ENCODE data around the gene NTRK3. TPM values are rescaled to one million over a fixed set of nuclear protein-coding genes. Genes with fewer than 3 reads are reported as not detected.

Gene NTRK3
- total RNA-seq, 2 donors from 2014 or later, result 4.2 to 7.2 TPM

DNA sequence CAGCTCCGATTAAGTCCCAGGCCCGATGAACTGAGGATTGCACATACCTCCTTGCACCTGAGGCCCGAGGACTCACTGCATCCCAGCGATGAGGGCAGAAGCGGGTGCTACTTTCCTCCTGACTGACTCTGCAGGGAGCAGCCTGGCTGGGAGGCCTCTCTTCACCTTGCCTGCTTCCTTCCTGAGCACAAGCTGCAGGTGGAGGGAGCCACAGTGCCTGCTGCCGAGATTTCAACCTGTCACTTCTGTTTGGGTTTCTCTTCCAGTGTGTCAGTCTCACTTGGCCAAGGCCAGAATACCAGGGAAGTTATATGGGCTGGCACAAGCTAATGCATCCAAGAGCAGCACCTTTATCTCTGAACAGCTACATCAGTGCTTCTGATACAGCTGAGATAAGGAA lies 185.4 kb downstream of the NTRK3 start:
- no peak for DNase-seq (ENCODE audit: low spot score)
- intact Hi-C loops (cut with DNase I), result no loop called here

DNA sequence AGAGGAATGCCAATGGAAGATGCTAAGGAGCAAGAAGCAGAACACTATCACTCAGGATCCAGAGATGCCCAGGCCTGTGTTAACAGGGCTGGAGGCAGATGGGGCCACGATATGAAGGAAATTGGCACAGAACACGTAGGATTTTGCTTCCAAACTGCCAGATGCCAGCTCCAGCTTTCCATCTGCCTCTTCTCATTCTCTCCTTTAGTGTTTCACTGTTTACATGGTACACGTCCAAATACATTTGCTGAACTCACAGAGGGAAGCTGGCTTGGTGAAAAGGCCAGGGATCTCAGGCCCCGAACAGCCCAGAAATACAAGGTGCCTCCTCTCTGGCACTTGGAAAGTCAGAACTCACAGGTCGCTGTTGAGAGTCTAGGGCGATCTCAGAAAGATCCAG lies 187.0 kb downstream of the NTRK3 start:
- no peaks in the 10 kb centered on the region for H3K9me3 ChIP-seq
- H3K4me1 ChIP-seq (replicated peaks), result no peaks in the 10 kb centered on the region
- H3K4me3 ChIP-seq, result no peak overlapping the region
- intact Hi-C loops (cut with DNase I), result no loop called here
- no peaks in the 10 kb centered on the region for H3K27me3 ChIP-seq (replicated peaks; ENCODE audit: insufficient read depth)
- no peaks in the 10 kb centered on the region for H3K36me3 ChIP-seq
- H3K27ac ChIP-seq, result no peak overlapping the region
- WGBS, result 26% methylated on average over 6 of the region's 6 CpGs
- DNase-seq (ENCODE audit: low spot score), result no peak
- TF ChIP-seq, protein P1, sequence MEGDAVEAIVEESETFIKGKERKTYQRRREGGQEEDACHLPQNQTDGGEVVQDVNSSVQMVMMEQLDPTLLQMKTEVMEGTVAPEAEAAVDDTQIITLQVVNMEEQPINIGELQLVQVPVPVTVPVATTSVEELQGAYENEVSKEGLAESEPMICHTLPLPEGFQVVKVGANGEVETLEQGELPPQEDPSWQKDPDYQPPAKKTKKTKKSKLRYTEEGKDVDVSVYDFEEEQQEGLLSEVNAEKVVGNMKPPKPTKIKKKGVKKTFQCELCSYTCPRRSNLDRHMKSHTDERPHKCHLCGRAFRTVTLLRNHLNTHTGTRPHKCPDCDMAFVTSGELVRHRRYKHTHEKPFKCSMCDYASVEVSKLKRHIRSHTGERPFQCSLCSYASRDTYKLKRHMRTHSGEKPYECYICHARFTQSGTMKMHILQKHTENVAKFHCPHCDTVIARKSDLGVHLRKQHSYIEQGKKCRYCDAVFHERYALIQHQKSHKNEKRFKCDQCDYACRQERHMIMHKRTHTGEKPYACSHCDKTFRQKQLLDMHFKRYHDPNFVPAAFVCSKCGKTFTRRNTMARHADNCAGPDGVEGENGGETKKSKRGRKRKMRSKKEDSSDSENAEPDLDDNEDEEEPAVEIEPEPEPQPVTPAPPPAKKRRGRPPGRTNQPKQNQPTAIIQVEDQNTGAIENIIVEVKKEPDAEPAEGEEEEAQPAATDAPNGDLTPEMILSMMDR (IDR thresholded peaks at IDR 0.05), result no peak
- TF ChIP-seq POLR2A (IDR thresholded peaks at IDR 0.05) (no peak), POLR2AphosphoS5 (IDR thresholded peaks at IDR 0.05) (no peak)

More for the DNA sequence above, 185.4 kb downstream of the NTRK3 start:
- Histone ChIP-seq H3K4me1 (replicated peaks) (no peaks in the 10 kb centered on the region), H3K27me3 (replicated peaks; ENCODE audit: insufficient read depth) (no peaks in the 10 kb centered on the region), H3K27ac (no peak overlapping the region), H3K9me3 (no peaks in the 10 kb centered on the region), H3K36me3 (no peaks in the 10 kb centered on the region), H3K4me3 (no peak overlapping the region)
- TF ChIP-seq, protein P1 (IDR thresholded peaks at IDR 0.05), result no peak
- TF ChIP-seq POLR2AphosphoS5 (IDR thresholded peaks at IDR 0.05) (no peak), POLR2A (IDR thresholded peaks at IDR 0.05) (no peak)
- 86% methylated on average over 6 of the region's 6 CpGs for WGBS

DNA sequence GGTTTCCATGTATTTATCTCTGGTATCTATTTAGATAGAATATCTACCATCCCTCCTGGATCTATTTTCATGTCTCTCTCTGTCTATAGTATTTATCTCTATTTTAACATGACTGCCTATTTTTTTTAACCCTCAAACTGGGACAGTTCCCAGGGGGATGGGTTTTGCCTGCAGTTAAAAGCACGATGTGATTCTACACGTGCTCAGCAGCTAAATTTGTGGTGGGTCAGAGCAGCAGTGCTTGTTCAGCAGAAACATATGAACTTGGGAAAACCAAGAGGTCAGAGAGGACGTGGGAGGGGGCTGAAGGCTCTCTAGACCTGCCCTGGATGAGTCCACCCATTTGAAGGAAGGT lies 189.2 kb downstream of the NTRK3 start:
- 74% methylated on average over 3 of the region's 3 CpGs for WGBS
- intact Hi-C loops (cut with DNase I), result no loop called here

DNA sequence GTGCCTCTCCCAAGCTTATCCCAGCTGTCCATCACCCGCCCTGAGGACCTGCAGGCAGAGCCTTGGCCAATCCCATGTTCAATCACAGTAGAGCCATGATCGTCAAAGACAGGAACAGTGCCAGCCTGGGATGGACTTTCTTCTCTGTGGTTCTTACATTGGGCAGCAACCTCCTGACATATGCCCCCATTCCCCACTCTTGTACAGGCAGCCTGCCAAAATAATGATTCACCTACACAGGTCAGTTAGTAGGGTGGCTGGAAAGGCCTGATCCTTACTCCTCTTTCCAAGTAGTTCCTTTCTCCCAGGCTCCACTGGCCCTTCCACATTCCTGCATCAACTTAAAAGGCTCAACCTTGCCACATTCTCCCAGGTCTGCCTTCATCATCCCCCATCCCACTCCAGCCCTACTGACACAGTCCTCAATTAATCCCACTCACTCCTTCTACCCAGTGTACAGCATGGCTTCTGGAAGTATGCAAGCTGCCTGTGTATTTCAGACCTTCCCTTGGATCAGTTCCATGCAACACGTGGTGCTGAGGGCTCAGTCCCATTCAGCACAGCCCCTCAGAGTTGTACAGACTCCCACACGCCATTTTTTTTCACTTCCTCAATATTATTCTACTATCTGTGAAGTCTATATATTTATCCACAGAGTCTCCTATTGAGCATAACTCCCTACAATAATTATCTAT lies 189.8 kb downstream of the NTRK3 start:
- intact Hi-C loops (cut with DNase I), result no loop called here
- Histone ChIP-seq H3K27me3 (replicated peaks; ENCODE audit: insufficient read depth) (no peaks in the 10 kb centered on the region), H3K9me3 (no peaks in the 10 kb centered on the region), H3K4me3 (no peak overlapping the region), H3K4me1 (replicated peaks) (no peaks in the 10 kb centered on the region), H3K36me3 (no peaks in the 10 kb centered on the region), H3K27ac (no peak overlapping the region)
- TF ChIP-seq POLR2AphosphoS5 (IDR thresholded peaks at IDR 0.05) (no peak), POLR2A (IDR thresholded peaks at IDR 0.05) (no peak)
- TF ChIP-seq, protein P1 (IDR thresholded peaks at IDR 0.05), result no peak
- 81% methylated on average over 4 of the region's 4 CpGs for WGBS
- no peak for DNase-seq (ENCODE audit: low spot score)

More for the DNA sequence above, 189.2 kb downstream of the NTRK3 start:
- Histone ChIP-seq H3K4me1 (replicated peaks) (no peaks in the 10 kb centered on the region), H3K27me3 (replicated peaks; ENCODE audit: insufficient read depth) (no peaks in the 10 kb centered on the region), H3K9me3 (no peaks in the 10 kb centered on the region), H3K27ac (no peak overlapping the region), H3K36me3 (no peaks in the 10 kb centered on the region), H3K4me3 (no peak overlapping the region)
- TF ChIP-seq, protein P1 (IDR thresholded peaks at IDR 0.05), result no peak
- TF ChIP-seq POLR2AphosphoS5 (IDR thresholded peaks at IDR 0.05), result no peak
- no peak for TF ChIP-seq POLR2A (IDR thresholded peaks at IDR 0.05)
- no peak for DNase-seq (ENCODE audit: low spot score)

DNA sequence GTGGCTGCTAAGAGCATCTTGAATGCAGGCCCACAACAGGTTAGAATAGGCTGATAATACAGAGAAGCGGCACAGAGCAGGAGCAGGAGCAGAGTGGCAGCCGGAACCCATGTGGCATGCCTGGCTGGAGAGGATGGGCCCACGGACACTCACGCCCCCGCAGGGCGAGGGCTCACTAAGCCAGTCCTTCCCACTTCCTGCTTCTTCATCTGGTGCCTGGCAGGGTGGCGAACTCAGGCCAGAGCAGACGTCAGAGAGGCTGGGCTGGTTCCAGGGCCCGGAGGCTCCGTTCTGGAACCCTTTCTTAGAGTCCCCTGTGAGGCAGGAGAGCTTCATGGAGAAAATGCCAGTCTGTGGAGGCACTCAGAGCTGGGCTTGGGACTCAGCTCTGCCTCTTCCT lies 195.1 kb downstream of the NTRK3 start:
- Histone ChIP-seq H3K27me3 (replicated peaks; ENCODE audit: insufficient read depth) (no peaks in the 10 kb centered on the region), H3K36me3 (no peaks in the 10 kb centered on the region), H3K4me3 (no peak overlapping the region), H3K4me1 (replicated peaks) (no peaks in the 10 kb centered on the region), H3K27ac (no peak overlapping the region), H3K9me3 (no peaks in the 10 kb centered on the region)
- intact Hi-C loops (cut with DNase I), result no loop called here
- no peak for TF ChIP-seq POLR2AphosphoS5 (IDR thresholded peaks at IDR 0.05)
- TF ChIP-seq, protein P1 (IDR thresholded peaks at IDR 0.05), result no peak
- no peak for TF ChIP-seq POLR2A (IDR thresholded peaks at IDR 0.05)
- 96% methylated on average over 4 of the region's 10 CpGs for WGBS
- DNase-seq (ENCODE audit: low spot score), result no peak

Data from prostate gland (tissue), 2 donors.